GM19023 (cell line): ENCODE results near the gene FOXC1.

ENCODE experiments used
- ATAC-seq: cut with Tn5 transposase; IDR thresholded peaks from one replicate; pipeline ENCODE4 v1.9.1; 2021; ENCODE audit warnings: mild to moderate bottlenecking, moderate library complexity; ENCODE audit not compliant: unreplicated experiment

Gene FOXC1

GRCh38 chr6:1584146-1584545 is 25.6 kb upstream of the FOXC1 start:
- no peak for ATAC-seq

- no peak for ATAC-seq
Observed at GRCh38 chr6:1584996-1585668, 24.6 kb upstream of the FOXC1 start.

GRCh38 chr6:1585669-1586049 is 24.1 kb upstream of the FOXC1 start:
- ATAC-seq = no peak

GRCh38 chr6:1586256-1586655 is 23.5 kb upstream of the FOXC1 start:
- no peak for ATAC-seq

- no peak for ATAC-seq
Observed at GRCh38 chr6:1586861-1587450, 22.8 kb upstream of the FOXC1 start.

GRCh38 chr6:1587546-1587945 is 22.2 kb upstream of the FOXC1 start:
- ATAC-seq = no peak

GRCh38 chr6:1587977-1588376 is 21.7 kb upstream of the FOXC1 start:
- no peak for ATAC-seq

GRCh38 chr6:1589208-1589607 is 20.5 kb upstream of the FOXC1 start:
- no peak for ATAC-seq

- no peak for ATAC-seq
Observed at GRCh38 chr6:1590580-1590979, 19.1 kb upstream of the FOXC1 start.

GRCh38 chr6:1591243-1591642 is 18.5 kb upstream of the FOXC1 start:
- ATAC-seq = no peak

GRCh38 chr6:1591926-1592325 is 17.8 kb upstream of the FOXC1 start:
- no peak for ATAC-seq

- no peak for ATAC-seq
Observed at GRCh38 chr6:1592852-1593251, 16.9 kb upstream of the FOXC1 start.

GRCh38 chr6:1593286-1593957 is 16.3 kb upstream of the FOXC1 start:
- no peak for ATAC-seq

GRCh38 chr6:1593958-1594314 is 15.8 kb upstream of the FOXC1 start:
- no peak for ATAC-seq

- no peak for ATAC-seq
Observed at GRCh38 chr6:1594445-1595200, 15.1 kb upstream of the FOXC1 start.

GRCh38 chr6:1595271-1596087 is 14.2 kb upstream of the FOXC1 start:
- ATAC-seq = no peak

- ATAC-seq = no peak
Observed at GRCh38 chr6:1596088-1596852, 13.4 kb upstream of the FOXC1 start.

- no peak for ATAC-seq
Observed at GRCh38 chr6:1597121-1597744, 12.5 kb upstream of the FOXC1 start.

GRCh38 chr6:1597924-1598323 is 11.8 kb upstream of the FOXC1 start:
- ATAC-seq = no peak

- ATAC-seq = no peak
Observed at GRCh38 chr6:1598433-1598832, 11.3 kb upstream of the FOXC1 start.
